Raji (cell line): ENCODE data around the gene PPP1R3F.
"Not testable (repeated sequence)": the region's sequence is repeated elsewhere in the genome, so short reads cannot be mapped to it uniquely, and the experiment has no call there.

Experiments used
- POLR2A ChIP-seq: IDR thresholded peaks from 2 replicates; pipeline ENCODE4 v1.6.1; 2011; ENCODE audit warnings: low read depth, low read length, control low read depth; ENCODE audit not compliant: insufficient read depth

The PPP1R3F gene

DNA sequence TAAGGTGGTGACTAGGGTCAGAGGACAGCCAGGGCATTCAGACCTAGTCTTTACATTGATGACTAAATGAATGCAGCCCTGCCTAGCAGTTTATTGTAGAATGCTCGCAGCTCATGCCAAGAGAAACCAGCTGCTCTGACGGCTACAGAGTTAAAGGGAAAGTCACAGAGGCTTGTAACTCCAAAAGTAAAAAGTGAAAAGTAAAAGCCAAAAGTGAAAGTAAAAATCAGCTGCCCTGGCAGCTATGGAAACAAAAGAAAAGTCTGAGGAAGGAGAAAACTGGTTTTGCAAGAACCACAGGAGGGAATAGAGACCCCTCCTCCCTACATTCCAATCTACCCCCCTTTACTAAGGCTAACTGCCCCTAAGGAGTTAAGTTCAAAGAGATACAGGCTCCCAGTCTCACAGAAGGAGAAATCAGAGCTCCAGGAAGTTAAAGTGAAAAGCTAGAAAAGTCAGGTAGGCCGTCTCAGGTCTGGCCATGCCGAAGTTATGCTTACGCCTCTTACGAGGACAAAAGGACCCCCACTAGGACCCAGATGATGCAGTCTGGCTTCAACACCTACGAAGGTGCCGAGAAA, 39.9 kb downstream of the PPP1R3F start:
- no peak for TF ChIP-seq POLR2A

DNA sequence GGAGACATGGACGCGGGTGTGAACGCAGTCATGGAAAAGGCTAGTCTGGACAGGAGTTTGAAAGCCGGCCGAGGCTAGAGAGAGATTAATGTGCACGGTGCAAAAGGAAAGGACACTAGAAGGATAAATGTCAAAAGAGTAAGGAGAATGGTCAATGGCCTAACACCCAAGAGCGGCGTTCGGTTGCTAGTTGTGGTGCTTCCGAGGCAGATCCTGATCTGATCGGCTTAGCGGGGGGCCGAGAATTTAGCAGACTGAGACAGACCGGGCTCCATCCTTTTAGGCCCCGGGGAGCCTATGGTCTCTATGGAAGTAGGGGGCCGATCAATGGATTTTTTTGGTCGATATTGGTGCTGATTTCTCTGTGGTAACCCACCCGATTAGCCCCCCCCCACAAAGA, 40.8 kb downstream of the PPP1R3F start:
- no peak for TF ChIP-seq POLR2A

DNA sequence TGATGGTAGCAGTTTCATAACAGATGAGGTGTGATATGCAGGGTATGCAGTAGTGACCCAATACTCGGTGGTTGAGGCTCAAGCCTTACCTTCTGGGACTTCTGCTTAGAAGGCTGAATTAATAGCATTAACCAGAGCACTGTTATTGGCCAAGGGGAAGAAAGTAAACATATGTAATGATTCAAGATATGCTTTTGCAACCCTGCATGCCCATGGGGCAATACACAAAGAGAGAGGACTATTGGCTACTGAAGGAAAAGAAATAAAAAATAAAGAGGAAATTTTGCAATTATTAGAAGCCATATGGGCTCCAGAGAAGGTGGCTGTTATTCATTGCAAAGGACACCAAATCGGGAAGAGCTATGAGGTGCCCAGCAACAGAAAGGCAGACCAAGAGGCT, 42.6 kb downstream of the PPP1R3F start:
- TF ChIP-seq POLR2A: no peak

DNA sequence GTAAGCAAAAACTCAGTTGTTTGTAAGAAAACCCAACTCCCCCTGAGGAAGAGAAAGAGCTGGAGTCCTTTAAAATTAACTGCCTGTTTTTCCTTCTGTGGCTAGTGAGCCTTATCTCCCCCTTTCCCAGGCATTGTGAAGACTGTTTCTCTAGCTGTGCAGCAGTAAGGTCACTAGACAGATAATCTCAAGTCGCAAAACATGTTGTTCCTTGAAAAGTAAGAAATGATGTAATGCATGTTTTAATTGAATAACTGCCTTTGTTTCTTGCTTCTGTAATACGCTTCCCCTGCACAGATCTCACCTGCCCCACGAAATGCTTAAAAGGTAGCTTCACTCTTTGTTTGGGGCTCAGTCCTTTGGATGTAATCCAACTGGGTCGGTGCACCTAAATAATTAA, 46.5 kb downstream of the PPP1R3F start:
- TF ChIP-seq POLR2A: no peak

DNA sequence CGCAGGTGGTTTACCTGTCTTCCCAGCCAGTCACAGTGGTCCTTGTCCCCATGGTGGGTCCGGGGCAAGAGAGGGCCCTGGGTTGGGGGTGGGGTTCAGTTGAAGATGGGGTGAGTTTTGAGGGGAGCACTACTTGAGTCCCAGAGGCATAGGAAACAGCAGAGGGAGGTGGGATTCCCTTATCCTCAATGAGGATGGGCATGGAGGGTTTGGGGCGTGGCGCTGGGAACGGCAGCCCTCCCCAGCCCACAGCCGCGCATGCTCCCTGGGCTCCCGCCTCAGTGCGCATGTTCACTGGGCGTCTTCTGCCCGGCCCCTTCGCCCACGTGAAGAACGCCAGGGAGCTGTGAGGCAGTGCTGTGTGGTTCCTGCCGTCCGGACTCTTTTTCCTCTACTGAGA, 52.1 kb downstream of the PPP1R3F start, which contains the start of gene GAGE12J:
TSS of gene GAGE12J (plus strand) at position 301 of the 400 bp plus-strand sequence. CDS start 1,157 bp downstream, outside the sequence.
- TF ChIP-seq POLR2A: not testable (repeated sequence)

DNA sequence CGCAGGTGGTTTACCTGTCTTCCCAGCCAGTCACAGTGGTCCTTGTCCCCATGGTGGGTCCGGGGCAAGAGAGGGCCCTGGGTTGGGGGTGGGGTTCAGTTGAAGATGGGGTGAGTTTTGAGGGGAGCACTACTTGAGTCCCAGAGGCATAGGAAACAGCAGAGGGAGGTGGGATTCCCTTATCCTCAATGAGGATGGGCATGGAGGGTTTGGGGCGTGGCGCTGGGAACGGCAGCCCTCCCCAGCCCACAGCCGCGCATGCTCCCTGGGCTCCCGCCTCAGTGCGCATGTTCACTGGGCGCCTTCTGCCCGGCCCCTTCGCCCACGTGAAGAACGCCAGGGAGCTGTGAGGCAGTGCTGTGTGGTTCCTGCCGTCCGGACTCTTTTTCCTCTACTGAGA, 61.7 kb downstream of the PPP1R3F start, which contains the start of gene GAGE13:
TSS of gene GAGE13 (plus strand) at position 301 of the 400 bp plus-strand sequence. CDS start 1,156 bp downstream, outside the sequence.
- TF ChIP-seq POLR2A: not testable (repeated sequence)
